Muscle of arm (tissue), 12 donors: ENCODE results near the gene TMCC3. TPM values are rescaled to one million over a fixed set of nuclear protein-coding genes. Genes with fewer than 3 reads are reported as not detected.
"Not testable (repeated sequence)": the region's sequence is repeated elsewhere in the genome, so short reads cannot be mapped to it uniquely, and the experiment has no call there.

ENCODE experiments used
- DNase-seq: peaks from one replicate; pipeline ENCODE4 v3.0.0-alpha.2; 2013
- polyA plus RNA-seq, 12 donors: library from polyadenylated mRNA; unstranded; fragments of 120-200 nt; gene quantifications; one replicate each; pipeline ENCODE4 v1.2.1, GENCODE V29; 2013; ENCODE audit not compliant: insufficient read length in 12 of 12

Gene TMCC3
- polyA plus RNA-seq, 12 donors: 12.6 to 29.1 (median 25.4) TPM; not detected in 1

DNA sequence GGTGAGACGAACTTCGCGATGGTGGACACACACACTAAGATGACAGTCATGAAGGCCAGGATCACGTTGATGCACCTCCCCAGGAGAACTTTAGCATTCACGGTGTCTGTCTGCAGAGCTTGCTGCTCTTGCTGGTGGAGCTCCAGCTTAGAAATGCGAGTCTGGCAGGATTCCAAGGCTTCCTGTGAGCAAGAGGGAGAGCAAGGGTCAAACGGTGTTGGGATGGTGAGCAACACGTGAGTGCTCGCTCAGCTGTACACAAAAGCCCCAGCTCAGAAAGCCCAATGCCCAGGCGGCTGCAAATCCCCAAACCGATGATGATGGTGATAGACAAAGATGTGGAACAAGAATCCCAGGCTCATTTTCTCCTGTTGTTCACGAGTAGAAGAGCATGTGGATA, 78.8 kb downstream of the TMCC3 start:
- DNase-seq: no peak

DNA sequence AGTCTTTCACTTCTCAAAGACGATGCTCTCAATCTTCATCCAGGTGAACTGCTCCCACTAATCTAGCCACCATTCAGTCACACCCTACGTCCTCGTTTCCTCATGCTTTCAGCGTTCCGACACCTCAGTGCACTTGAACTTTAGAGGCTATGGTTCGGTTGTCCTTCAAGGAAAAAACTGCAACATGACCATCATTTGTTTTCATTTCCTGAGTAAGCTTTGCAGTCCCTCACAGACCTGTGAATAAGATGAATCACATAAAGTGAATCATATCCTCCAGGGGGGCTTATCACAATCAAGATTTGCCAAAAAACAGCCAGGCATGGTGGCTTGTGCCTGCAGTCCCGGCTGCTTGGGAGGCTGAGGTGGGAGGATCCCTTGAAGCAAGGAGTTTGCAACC, 80.2 kb downstream of the TMCC3 start:
- DNase-seq: no peak

DNA sequence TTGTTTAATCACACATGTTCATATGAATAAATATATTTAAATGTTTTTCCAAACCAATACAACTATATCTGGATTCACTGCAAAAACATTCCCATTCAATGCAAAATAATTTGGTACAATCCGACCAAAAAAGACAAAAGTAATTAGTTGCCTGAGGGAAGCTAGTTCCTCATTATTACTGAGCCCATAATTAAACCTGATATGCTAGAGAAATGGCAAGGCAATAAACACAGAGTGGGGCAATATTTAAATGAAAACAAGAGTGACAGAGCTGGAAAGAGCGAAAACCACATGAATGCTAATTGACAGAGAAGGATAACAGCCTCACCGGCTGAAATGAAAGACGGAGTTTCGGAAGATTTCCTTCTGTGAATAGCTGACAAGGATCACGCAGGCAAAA, 82.6 kb downstream of the TMCC3 start:
- DNase-seq: no peak

DNA sequence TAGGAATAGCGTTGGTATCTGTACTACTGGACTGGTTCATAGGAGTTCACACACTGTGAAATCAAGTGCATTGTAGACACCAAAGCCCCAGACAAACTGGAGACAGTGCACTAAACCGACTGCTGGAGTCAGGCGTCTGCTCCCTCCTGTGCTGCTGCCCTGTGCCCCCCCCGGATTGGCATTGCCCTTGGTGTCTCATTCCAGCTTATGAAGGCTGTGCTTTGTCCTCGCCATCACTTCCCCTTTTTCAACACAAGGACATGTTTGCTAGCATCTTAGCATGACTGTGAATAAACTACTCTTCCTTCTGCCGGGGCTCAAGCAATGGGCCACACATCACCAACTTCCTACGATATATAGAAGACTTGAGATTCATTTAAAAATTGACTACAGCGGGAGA, 84.0 kb downstream of the TMCC3 start:
- DNase-seq: no peak

DNA sequence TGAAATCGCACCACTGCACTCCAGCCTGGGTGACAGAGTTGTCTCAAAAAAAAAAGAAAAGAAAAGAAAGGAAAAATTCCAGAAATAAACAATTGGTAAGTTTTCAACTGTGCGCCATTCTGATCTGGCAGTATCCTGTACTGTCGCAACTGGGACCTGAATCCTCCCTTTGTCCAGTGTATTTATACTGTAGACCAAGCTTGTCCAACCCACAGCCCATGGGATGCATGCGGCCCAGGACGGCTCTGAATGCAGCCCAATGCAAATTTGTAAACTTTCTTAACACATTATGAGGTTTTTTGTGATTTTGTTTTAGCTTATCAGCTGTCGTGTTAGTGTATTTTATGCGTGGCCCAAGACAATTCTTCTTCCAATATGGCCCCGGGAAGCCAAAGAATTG, 84.7 kb downstream of the TMCC3 start:
- DNase-seq: no peak

DNA sequence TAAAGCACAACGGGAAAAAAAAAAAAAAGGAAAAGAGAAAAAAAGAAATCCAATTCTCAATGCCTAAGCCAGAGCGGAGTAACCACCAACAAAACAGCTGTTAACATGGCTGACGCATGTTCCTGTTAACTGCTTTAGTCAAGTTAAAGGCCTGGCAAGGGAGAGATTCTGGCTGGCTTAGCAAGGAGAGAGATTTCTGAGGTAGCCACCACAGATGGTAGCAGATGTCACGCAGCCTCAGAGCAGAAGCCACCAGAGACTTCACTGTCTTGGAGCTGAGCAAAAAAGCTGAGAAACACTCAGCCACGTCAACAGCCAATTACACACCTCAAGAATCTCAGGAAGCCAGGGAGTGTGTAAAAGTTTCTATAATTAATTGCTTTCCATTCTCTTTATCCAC, 87.1 kb downstream of the TMCC3 start:
- DNase-seq: no peak

DNA sequence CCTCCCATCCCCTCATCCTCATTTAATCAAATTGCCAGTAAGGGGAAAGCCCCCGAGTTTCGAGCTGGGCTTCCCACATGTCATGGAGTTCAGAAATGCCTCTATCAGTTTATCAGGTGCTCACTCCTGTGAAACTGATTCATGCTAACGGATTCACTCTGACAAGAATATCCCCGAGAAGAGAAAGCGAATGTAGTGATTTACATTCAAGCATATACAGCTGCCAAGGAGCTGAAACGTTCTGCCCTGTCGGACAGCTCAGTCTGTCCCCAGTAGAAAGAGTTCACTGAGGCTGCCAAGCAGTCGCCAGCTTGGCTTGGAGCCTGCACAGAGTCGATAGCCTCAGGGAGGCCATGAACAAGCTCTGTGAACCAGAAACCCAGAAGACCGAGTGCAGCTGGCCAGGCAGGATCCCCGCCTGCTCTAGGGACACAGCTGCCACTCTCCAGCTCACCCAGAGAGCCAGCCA, 88.4 kb downstream of the TMCC3 start:
- no peak for DNase-seq

DNA sequence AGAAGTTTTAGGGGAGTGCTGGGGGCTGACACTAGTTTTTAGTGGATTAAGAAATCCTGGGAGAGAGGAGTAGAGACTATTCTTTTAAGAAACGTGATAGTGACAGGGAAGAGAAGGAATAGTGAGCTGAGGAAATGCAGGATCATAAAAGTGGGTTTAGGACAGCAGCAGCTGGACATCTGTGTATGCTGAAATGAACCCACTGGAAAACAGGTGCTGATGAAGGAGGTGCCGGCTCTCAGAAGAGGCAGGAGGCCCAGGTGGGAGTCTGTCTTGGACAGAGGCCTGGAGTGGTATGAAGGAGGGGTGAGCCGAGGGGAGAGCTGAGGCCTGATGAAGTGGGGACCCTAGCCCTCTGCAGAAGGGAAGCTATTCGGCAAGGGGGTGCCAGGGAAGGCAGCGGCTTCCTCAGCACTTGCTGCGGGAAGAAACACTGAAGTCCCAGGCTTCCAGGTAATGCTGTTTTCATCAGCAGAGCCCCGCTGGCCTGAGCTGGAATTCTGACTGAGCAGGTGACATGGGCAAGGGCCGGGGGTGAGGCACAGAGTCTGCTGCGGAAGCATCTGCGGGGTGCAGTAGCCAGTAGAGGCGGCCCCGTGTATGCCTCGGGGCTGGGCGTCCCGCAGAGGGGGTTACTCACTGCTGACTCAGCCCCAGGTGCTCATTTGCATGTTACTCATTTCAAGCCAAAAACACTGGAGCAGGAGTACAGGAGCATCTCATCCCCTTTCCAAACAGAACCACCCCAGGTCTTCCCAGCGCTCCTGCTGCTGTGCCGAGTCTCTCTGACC, 89.7 kb downstream of the TMCC3 start:
- DNase-seq: no peak

DNA sequence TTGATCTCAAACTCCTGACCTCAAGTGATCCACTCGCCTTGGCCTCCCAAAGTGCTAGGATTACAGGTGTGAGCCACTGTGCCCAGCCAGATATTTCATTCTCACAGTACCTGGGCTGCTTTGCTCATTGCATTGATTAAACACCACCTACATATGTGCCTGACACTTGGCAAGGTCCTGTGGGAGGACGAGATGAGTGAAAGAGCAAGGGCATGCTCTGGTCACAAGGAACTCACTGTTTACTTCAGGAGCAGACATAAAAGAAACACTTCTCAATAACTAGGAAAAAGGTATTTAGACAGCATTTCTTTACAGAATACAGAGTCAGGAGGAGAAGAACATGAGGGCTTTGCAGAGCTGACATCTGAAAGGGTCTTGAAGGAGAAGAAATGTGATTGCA, 91.7 kb downstream of the TMCC3 start:
- no peak for DNase-seq

DNA sequence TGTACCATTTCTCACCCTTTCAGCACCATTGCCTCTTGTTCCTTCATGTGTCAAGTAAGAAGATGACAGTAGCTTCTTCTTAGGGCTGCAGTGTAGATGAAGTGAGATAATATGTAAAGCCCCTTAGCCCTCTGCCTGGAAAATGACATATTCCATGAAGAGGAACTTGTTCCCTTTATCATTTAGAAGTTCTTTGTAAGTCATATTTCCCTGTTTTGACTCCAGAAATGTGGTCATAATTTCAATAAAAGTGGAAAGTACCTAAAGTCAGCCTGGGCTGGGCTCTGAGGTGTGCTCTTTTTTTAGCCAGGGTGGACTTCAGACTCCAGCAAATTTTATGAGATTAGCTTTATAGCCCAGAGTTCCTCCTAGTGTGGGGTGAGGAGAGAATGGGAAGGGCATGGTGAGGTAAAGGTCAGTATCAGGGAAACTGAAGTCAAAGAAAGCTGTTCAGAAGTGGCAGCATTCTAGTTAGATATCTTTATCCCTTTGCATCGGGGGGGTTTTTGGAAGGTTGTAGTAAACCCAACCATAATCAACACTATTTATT, 92.5 kb downstream of the TMCC3 start:
- DNase-seq: no peak

DNA sequence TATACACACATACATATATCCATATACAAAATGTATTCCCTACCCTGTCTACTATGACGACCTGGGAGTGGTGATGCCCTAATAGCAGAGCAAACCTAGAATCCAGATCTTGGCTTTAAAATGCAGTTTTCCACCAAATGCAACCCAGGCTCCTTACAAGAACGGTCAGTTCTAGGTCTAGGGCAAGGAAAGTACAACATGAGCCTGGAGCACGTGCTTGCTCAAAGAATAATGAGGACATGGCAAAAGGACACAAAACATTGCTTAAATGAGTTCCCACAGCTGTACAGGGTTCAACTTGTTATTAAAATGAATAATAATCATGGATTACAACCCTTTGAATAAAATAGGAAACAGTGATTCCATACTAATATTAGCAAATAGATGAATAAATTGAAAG, 94.7 kb downstream of the TMCC3 start:
- no peak for DNase-seq

DNA sequence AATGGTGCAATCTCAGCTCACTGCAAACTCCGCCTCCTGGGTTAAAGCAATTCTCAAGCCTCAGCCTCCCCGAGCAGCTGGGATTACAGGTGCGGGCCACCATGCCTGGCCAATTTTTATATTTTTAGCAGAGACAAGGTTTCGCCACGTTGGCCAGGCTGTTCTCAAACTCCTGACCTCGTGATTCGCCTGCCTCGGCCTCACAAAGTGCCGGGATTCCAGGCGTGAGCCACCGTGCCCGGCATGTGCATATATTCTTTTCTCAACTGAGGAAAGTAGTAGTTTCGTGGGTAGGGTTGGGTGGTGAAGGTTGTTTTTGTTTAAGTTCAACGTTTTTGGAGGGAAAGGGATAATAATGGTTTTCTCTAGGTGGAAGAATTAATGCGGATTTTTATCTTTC, 96.5 kb downstream of the TMCC3 start:
- DNase-seq: no peak

DNA sequence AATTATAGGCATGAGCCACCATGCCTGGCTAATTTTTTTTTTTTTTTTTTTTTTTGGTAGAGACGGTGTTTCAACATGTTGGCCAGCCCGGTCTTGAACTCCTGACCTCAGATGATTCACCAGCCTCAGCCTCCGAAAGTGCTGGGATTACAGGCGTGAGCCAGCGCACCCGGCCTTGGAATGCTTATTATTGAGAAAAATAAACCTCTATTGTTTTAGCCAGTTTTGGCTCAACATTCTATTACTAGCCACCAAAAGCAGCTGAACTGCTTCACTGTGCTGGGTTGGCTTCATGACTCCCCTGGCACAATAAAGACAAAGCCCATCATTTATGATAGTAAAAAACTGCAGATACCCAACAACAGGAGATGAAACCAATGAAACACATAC, 97.2 kb downstream of the TMCC3 start:
- no peak for DNase-seq

DNA sequence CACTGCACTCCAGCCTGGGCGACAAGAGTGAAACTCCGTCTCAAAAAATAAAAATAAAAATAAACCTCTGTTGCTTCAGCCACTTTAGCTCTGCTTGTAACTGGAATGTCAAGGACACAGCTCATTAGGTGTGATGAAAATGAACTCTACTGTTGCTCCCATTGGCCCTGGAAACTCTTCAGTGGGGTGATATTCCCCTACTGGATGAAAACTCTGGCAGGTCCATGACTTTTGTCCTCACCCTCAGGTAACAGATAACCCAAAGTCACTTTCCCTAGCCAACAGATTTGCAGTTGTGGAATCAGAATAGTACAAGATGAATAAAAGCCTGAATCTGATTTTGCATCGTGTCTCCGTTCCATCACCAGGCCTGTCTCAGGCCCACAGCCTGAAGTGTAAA, 98.5 kb downstream of the TMCC3 start:
- no peak for DNase-seq

DNA sequence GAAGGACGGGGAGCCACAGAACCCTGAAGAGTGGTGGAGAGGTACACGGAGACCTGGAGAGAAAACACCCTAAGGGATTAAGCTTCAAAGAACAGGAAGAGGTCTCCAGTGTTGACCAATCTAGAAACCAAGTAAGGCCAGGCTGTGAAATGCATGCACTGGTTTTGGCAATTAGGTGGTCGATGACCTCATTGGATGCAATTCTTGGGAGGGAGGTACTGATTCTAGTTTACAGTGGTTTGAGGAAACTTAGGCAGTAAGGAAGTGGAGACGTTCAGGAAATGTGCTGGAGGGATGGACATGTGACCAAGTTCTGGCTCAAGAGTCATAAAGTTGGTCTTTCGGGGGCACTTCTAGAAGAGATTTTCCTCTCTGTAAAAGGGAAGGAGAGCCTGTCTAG, 99.4 kb downstream of the TMCC3 start:
- no peak for DNase-seq

DNA sequence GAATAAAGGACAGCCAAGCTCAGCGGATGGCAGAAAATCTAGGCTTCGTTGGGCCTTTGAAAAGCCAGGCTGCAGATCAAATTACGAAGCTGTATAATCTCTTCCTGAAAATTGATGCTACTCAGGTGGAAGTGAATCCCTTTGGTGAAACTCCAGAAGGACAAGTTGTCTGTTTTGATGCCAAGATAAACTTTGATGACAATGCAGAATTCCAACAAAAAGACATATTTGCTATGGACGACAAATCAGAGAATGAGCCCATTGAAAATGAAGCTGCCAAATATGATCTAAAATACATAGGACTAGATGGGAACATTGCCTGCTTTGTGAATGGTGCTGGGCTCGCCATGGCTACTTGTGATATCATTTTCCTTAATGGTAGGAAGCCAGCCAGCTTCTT, 101.5 kb downstream of the TMCC3 start:
- not testable (repeated sequence) for DNase-seq

DNA sequence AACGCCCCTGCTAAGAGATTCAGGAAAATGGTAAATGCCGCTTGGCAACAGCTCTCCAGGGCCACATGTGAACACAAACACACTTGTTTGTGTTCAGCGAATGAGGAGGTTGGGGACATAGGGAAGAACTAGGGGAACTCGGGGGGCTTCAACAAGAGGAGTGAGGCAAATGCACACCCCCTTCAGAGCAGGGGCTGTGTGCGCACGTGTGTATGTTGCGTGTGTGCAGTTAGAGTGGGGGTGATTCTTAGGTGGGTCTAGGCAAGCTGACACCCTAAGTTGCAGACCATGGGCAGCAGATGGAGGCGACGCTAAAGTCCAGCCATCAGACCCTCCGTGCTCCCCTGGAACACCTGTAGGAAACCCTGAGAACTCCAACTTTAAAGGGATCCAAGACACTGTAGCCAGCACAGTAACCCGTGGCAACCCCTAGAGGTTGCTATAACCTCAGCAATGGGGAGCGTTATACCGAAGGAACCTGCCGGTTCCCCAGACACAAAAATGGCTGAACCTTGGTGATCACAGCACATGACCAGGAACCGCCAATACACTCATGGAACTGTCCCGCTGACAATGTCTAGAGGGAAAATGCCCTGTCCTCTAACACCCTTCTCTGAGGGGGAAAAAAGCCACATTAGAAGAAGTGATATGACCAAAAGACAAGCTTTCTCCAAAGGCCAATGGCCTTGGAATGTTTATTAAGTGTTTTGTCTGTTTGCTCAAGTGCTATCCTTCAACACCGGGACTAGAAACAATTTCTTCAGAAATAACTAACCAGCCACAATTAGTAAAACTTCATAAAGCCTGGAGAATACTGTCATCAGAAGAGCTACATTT, 104.2 kb downstream of the TMCC3 start:
- DNase-seq: no peak

DNA sequence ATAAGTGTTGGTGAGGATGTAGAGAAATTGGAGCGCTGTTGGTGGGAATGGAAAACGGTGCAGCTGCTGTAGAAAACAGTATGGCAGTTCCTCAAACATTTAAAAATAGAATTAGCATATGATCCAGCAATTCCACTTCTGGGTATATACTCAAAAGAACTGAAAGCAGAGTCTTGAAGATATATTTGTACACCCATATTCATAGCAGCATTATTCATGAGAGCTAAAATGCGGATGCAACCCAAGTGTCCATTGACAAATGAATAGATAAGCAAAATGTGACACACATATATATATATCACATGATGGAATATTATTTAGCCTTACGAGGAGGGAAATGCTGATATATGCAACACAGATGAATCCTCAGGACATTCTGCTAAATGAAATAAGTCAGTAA, 106.0 kb downstream of the TMCC3 start:
- DNase-seq: no peak

DNA sequence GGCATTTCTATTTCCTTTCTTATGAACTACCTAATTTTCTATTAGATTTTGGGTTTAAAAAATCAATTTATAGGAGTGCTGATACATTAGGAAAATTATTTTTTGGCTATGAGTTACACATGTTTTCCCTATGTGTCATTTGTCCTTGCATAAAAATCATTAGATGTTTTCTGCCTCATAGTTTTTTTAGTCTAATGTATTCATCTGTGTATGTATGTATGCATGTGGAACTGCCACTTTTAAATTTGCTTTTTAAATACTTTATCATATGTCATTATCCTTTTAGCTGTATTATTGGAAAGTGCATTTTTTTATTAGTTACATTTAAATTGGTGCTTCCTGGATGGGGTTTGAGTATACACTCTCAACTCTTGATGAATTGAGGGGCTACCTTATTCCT, 112.0 kb downstream of the TMCC3 start:
- no peak for DNase-seq

DNA sequence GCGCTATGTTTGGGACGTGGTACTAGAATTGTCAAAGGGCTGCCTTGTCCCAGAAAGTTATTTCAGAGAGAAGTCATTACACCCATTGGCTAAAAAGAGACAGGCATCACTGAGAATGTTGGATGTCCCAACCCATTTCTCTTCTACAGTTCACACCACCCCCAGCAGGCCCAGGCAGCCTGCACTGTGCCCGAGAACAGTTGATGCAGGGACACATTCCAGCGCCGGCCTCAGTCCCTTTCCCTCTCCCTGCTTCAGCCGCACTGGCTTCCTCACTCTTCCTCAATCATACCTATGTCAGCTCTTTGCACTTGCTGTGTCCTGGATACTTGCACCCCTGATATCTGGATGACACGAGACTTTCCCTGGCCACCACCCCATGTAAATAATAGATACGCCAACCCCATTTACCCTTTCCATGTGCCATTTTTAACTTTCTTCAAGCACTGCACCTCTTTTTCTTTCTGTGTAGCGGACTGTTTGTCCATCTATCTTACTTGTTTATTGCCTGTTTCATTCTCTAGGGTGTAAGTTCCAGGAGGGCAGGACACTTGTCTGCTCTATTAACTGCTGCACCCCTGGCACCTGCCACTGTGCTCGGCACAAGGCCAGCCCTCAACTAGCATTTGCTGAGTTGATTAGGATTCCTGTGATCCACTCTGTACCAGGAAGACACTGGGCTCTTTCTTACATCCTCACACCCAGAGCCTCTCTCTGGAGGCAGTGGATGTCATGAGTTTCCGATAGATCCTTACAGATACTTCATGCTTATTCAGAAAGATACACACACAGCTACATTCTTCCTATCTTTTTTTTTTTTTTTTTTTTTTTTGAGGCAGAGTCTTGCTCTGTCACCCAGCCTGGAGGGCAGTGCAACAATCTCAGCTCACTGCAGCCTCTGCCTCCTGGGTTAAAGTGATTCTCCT, 114.1 kb downstream of the TMCC3 start:
- no peak for DNase-seq

DNA sequence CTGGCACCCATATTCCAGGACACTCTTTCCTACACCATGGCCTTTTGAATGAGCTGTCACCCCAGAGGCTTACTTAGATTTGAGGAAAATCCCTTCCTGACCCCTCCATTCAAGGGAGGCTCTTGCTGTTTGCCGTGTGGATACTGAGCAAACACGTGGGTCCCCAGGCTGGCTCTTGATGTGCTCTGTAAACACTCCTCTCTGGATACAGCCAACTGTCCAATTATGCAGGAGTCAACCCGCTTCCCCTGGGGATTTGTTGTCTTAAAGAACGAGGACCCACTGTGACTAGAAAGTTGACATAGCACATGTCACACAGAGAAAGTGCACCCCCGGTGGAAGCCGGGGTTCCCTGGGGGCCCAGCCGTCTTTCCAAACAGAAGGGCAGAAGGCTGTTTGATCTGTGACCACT, 114.8 kb downstream of the TMCC3 start:
- no peak for DNase-seq
